Osteocyte (in vitro differentiated cells): ENCODE results near the gene ARMC2. TPM values are rescaled to one million over a fixed set of nuclear protein-coding genes. Genes with fewer than 3 reads are reported as not detected.

ENCODE experiments used
- DNase-seq: peaks from one replicate; pipeline ENCODE4 v3.0.0; 2021; ENCODE audit warnings: mixed read lengths; ENCODE audit not compliant: unreplicated experiment; ENCODE audit errors: extremely low spot score
- H3K27ac Mint-ChIP-seq: one replicate; pipeline ENCODE4 v1.8.0; 2021; ENCODE audit warnings: mild to moderate bottlenecking, mixed read lengths; ENCODE audit not compliant: unreplicated experiment
- H3K27me3 Mint-ChIP-seq: one replicate; pipeline ENCODE4 v1.8.0; 2021; ENCODE audit warnings: mixed read lengths; ENCODE audit not compliant: unreplicated experiment
- H3K36me3 Mint-ChIP-seq: one replicate; pipeline ENCODE4 v1.8.0; 2021; ENCODE audit warnings: mixed read lengths; ENCODE audit not compliant: unreplicated experiment
- H3K4me1 Mint-ChIP-seq: one replicate; pipeline ENCODE4 v1.8.0; 2021; ENCODE audit warnings: mixed read lengths; ENCODE audit not compliant: unreplicated experiment
- H3K4me3 Mint-ChIP-seq: one replicate; pipeline ENCODE4 v1.8.0; 2021; ENCODE audit warnings: mild to moderate bottlenecking, moderate library complexity, mixed read lengths; ENCODE audit not compliant: unreplicated experiment
- H3K9me3 Mint-ChIP-seq: one replicate; pipeline ENCODE4 v1.8.0; 2021; ENCODE audit warnings: mixed read lengths; ENCODE audit not compliant: unreplicated experiment
- total RNA-seq: library from RNA; stranded (reverse); gene quantifications from 2 replicates; pipeline ENCODE4 v1.2.1, GENCODE V29; 2021
- TF ChIP-seq, protein P1 (sequence below): fragments of 200-600 bp; sonication (generic); IDR thresholded peaks from 2 replicates; pipeline ENCODE4 v1.5.0; 2021; ENCODE audit warnings: antibody characterized with exemption, mild to moderate bottlenecking, moderate library complexity

Gene ARMC2
- total RNA-seq, 1 donor from 2014 or later = 8.3 TPM

GRCh38 chr6:108873971-108874370 is 25.7 kb downstream of the ARMC2 start:
- Mint-ChIP-seq H3K4me1 (peaks cover 45% of the 10 kb centered on the region), H3K27me3 (no peaks in the 10 kb centered on the region), H3K4me3 (no peak overlapping the region), H3K36me3 (peaks cover 11% of the 10 kb centered on the region), H3K27ac (no peak overlapping the region), H3K9me3 (no peaks in the 10 kb centered on the region)
- TF ChIP-seq, protein P1, sequence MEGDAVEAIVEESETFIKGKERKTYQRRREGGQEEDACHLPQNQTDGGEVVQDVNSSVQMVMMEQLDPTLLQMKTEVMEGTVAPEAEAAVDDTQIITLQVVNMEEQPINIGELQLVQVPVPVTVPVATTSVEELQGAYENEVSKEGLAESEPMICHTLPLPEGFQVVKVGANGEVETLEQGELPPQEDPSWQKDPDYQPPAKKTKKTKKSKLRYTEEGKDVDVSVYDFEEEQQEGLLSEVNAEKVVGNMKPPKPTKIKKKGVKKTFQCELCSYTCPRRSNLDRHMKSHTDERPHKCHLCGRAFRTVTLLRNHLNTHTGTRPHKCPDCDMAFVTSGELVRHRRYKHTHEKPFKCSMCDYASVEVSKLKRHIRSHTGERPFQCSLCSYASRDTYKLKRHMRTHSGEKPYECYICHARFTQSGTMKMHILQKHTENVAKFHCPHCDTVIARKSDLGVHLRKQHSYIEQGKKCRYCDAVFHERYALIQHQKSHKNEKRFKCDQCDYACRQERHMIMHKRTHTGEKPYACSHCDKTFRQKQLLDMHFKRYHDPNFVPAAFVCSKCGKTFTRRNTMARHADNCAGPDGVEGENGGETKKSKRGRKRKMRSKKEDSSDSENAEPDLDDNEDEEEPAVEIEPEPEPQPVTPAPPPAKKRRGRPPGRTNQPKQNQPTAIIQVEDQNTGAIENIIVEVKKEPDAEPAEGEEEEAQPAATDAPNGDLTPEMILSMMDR = no peak
- no peak for DNase-seq

DNA sequence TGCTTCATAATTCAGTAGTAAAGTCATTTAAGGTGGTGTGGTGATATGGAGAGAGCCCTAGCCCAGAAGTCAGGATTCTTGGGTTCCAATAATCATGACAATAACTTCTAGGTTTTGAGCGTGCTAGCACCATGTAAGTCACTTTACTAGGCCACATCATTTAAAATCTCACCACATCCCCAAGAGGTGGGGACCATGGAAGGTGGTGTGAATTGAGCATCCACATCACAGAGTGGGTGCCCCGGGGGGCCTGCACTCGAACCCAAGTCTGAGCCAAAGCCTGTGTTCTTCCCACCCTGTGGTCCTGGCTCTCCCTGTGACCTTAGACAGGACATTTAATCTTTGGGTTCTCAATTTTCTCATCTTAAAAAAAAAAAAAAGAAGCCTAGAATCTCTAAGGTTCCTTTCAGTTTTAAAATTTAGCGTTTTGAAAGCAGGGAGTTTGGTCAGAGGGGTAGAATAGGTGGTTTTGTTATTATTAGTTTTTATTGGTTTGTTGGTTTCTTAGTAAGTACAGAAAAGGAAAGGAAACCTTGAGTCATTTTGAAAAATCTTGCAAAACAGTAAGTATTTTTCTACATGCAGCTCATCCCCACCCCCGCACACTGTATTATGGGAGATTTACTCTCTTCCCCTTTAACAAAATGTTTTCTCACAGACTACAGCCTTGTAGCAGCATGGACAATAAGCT is 26.4 kb downstream of the ARMC2 start:
- no peak overlapping the region for H3K4me3 Mint-ChIP-seq
- H3K36me3 Mint-ChIP-seq = peaks cover 11% of the 10 kb centered on the region
- peaks cover 45% of the 10 kb centered on the region for H3K4me1 Mint-ChIP-seq
- TF ChIP-seq, protein P1 = no peak
- H3K27me3 Mint-ChIP-seq = no peaks in the 10 kb centered on the region
- H3K9me3 Mint-ChIP-seq = no peaks in the 10 kb centered on the region
- H3K27ac Mint-ChIP-seq = peak overlapping the region; percentile 19
- no peak for DNase-seq

- H3K4me3 Mint-ChIP-seq = no peak overlapping the region
- no peaks in the 10 kb centered on the region for H3K9me3 Mint-ChIP-seq
- H3K27ac Mint-ChIP-seq = no peak overlapping the region
- DNase-seq = no peak
- peaks cover 12% of the 10 kb centered on the region for H3K36me3 Mint-ChIP-seq
- peaks cover 45% of the 10 kb centered on the region for H3K4me1 Mint-ChIP-seq
- TF ChIP-seq, protein P1 = no peak
- no peaks in the 10 kb centered on the region for H3K27me3 Mint-ChIP-seq
Observed at GRCh38 chr6:108875161-108875555, 26.9 kb downstream of the ARMC2 start.

DNA sequence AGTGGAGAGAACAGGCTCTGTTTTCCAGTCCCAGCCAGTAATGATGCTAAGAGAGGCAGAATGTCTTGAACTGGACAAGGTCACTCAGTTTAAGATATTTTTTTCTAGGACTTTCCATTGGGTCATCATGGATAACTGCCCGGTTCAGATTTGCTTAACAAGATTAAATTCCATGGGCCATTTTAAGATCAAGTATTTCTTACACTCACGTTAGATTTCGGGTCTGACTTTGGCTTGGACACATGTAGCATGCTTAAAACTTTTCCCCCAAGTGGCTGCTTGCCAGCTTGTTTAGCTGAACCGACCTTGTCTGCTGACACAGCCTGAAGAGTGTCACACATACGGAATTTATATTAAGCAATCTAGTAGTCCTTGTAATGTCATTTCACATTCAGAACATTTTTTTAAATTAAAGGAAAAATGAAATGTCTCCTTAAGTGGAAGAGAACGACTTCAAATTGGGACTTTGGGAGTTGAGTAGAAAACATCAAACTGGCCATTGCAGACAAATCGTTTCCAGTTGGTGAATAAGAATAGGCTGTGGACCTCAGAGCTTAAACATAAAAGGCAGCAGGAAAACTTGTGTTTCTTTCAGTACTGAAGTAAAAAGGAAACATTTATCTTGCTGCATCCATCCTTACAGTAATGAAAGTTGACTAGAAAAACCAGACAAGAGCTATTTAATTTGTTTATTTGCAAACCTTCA is 29.0 kb downstream of the ARMC2 start:
- H3K9me3 Mint-ChIP-seq = no peaks in the 10 kb centered on the region
- H3K4me3 Mint-ChIP-seq = no peak overlapping the region
- TF ChIP-seq, protein P1 = no peak
- peaks cover 11% of the 10 kb centered on the region for H3K36me3 Mint-ChIP-seq
- H3K27ac Mint-ChIP-seq = peak overlapping the region; percentile 66
- H3K27me3 Mint-ChIP-seq = no peaks in the 10 kb centered on the region
- no peak for DNase-seq
- H3K4me1 Mint-ChIP-seq = peaks cover 34% of the 10 kb centered on the region

DNA sequence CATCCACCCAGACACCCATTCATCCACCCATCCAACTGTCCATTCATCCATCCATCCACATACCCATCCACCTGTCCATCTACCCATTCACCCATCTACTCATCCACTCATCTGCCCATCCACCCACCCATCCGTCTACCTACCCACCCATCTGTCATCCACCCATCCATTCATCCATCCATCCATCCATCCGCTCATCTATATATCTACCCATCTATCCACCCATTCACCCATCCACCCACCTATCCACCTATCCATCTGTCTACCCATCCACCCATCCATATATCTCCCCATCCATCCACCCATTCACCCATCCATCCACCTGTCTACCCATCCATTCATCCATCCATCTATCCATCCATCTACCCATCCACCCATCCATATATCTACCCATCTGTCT is 30.7 kb downstream of the ARMC2 start:
- Mint-ChIP-seq H3K36me3 (peaks cover 21% of the 10 kb centered on the region), H3K9me3 (peaks cover 9% of the 10 kb centered on the region), H3K27me3 (no peaks in the 10 kb centered on the region), H3K4me1 (peaks cover 25% of the 10 kb centered on the region), H3K27ac (no peak overlapping the region), H3K4me3 (no peak overlapping the region)
- TF ChIP-seq, protein P1 = no peak
- no peak for DNase-seq
